Stomach smooth muscle (tissue), 2 donors: ENCODE data around the gene TTLL5.
A peak's percentile ranks its signal among the peaks of the same experiment; 100 is the strongest.

Experiments used
- H3K27ac ChIP-seq: one replicate; pipeline ENCODE4 v1.7.0; 2013; ENCODE audit warnings: mild to moderate bottlenecking, low read length, inconsistent platforms
- H3K27me3 ChIP-seq, 2 donors: one replicate each; pipeline ENCODE4 v1.7.0; 2013; ENCODE audit warnings: low read length in 2 of 2; ENCODE audit not compliant: insufficient read depth in 2 of 2, control insufficient read depth in 1 of 2
- H3K36me3 ChIP-seq, 2 donors: one replicate each; pipeline ENCODE4 v1.7.0; 2013; ENCODE audit warnings: low read length in 2 of 2; ENCODE audit not compliant: control insufficient read depth in 2 of 2, insufficient read depth in 2 of 2
- H3K4me1 ChIP-seq: one replicate; pipeline ENCODE4 v1.7.0; 2013; ENCODE audit warnings: low read length; ENCODE audit not compliant: control insufficient read depth, insufficient read depth
- H3K4me3 ChIP-seq, 2 donors: one replicate each; pipeline ENCODE4 v1.7.0; 2013; ENCODE audit warnings: low read length in 2 of 2
- H3K9ac ChIP-seq, 2 donors: one replicate each; pipeline ENCODE4 v1.7.0; 2013; ENCODE audit warnings: low read length in 2 of 2, mild to moderate bottlenecking in 1 of 2
- H3K9me3 ChIP-seq, 2 donors: one replicate each; pipeline ENCODE4 v1.7.0; 2013; ENCODE audit warnings: low read length in 2 of 2; ENCODE audit not compliant: control insufficient read depth in 2 of 2
- donor health status: healthy.
- donor health status: Pancreatic carcinoma.

The TTLL5 gene

DNA sequence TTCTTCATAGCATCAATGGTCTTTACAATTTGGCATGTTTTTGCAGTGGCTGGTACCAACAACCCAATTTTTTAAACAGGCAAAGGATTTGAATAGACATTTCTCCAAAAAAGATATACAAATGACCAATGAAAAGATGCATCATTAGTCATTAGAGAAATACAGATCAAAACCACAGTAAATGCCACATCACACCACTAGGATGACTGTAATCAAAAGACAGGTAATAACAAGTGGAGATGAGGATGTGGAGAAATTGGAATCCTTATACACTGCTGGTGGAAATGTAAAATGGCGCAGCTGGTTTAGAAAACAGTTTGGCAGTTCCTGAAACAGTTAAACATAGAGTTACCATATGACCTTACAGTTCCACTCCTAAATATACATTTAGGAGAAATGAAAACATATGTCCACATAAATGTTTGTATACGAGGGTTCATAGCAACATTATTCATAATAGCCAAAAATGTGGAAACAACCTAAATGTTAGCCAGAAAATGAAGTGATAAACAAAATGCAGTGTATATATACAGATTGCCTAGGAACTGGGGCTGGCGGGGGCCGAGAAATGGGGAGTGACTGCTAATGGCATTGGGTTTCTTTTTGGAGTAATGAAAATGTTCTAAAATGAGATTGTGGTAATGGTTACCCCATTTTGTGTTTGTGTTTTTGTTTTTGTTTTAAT lies 265.5 kb downstream of the TTLL5 start:
- no peak overlapping the region for H3K27ac ChIP-seq
- no peaks in the 10 kb centered on the region for H3K36me3 ChIP-seq
- no peaks in the 10 kb centered on the region for H3K4me1 ChIP-seq
- no peak overlapping the region for H3K4me3 ChIP-seq
- no peaks in the 10 kb centered on the region for H3K9me3 ChIP-seq
- no peak overlapping the region for H3K9ac ChIP-seq
- H3K27me3 ChIP-seq: no peaks in the 10 kb centered on the region

DNA sequence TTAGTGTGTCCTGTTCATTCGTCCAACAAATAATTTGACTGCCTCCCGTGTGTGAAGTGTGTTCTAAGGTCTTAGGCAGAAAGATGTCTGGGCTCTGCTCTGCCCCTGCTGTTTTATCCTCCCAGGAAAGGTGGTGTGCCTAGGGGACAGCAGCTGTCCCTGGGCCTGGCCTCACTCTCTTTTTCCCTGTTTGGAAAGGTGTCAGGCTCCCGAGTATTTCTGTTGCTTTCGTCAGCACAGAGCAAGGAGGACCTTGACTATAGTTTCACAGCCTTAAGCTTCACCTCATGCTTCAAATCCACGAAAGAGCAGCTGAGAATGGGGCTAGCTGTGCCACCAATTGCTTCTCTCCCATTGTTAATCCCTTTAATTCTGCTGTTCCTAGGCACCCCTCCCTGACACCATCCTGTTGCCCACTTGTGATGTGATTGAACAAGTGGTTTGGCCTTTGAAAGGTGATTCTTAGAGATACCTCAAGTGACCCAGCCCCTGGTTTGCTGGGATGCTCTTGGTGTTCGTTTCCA lies 266.6 kb downstream of the TTLL5 start:
- no peak overlapping the region for H3K27ac ChIP-seq
- no peaks in the 10 kb centered on the region for H3K36me3 ChIP-seq
- no peak overlapping the region for H3K9ac ChIP-seq
- no peaks in the 10 kb centered on the region for H3K4me1 ChIP-seq
- H3K9me3 ChIP-seq: no peaks in the 10 kb centered on the region
- no peaks in the 10 kb centered on the region for H3K27me3 ChIP-seq
- no peak overlapping the region for H3K4me3 ChIP-seq

DNA sequence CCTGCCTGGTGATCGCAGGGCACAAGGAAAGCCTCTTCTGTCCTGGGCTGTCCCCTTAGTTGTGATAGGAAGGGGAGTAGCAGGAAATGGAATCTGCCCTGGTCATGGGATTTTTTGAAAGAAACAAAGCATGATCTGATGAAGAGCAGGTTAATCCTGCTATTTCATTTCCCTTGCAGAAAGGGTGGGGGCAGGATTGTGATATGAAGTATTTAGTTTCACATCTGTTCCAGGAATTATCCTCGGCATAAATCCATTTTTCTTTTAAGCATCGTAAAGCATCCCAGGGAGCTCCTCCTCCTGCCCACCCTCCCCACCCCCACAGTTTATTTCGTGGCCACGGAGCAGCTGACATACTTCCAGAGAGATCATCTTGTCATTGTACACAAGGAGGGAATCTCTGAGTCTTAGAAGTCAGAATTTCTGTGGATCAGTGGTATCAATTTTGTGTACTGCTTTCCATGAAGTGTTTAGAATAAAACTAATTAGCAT lies 267.7 kb downstream of the TTLL5 start:
- H3K9ac ChIP-seq: no peak overlapping the region
- H3K36me3 ChIP-seq: no peaks in the 10 kb centered on the region
- no peaks in the 10 kb centered on the region for H3K4me1 ChIP-seq
- H3K4me3 ChIP-seq: peak overlapping the region in 1 of 2 donors; percentile 3
- no peak overlapping the region for H3K27ac ChIP-seq
- H3K27me3 ChIP-seq: no peaks in the 10 kb centered on the region
- H3K9me3 ChIP-seq: no peaks in the 10 kb centered on the region

DNA sequence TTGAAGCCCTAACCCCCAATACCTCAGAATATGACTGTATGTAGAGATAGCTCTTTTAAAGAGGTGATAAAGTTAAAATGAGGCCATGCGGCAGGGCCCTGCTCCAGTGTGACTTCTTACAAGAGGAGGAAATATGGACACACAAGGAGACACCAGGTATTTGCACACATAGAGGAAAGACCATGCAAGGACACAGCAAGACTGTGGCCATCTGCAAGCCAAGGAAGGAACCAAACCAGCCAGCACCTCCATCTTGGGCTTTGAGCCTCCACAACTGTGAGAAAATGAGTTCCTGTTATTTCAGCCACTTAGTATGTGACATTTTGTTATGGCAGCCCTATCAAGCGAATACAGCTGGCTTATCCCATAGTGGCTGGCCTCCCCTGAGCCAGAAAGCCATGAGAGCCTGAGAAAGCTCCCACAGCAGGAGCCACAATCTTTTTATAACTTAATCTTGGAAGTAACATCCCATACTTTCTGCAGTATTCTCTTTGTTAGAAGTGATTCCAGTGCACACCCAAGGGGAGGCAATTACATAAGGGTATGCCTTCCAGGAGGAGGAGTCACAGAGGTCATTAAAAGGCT lies 272.8 kb downstream of the TTLL5 start:
- no peak overlapping the region for H3K4me3 ChIP-seq
- H3K4me1 ChIP-seq: no peaks in the 10 kb centered on the region
- no peaks in the 10 kb centered on the region for H3K9me3 ChIP-seq
- H3K9ac ChIP-seq: no peak overlapping the region
- no peaks in the 10 kb centered on the region for H3K36me3 ChIP-seq
- H3K27ac ChIP-seq: no peak overlapping the region
- no peaks in the 10 kb centered on the region for H3K27me3 ChIP-seq

DNA sequence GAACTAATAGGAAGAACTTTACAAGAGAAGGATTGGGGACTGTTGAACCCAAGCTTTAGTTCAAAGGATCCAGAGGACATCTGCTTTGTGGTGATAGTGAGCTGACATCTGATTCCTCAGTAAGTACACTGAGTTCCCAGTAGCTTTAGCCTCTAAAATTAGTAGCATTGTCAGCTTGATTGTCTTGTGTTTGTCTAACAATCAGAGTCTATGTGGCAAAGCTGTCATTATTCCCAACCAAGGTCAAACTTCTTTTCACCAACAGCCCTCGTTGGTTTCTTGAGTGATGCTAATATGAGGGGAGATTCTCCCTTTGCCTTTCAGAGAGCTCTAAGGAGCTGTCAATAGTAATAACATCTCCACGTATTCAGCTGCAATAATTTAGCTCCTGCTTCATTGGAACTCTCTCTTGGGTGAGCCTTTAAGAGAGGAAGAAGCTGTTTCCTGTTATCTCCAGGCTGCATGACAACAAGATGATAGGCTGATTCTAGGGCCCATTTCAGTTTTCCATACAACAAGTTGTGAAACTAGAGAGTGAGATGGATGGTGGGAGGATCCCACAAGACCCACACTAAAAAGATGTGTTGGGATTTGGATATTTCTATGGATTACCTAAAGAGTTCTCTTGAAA lies 274.1 kb downstream of the TTLL5 start:
- no peak overlapping the region for H3K9ac ChIP-seq
- H3K4me3 ChIP-seq: no peak overlapping the region
- no peak overlapping the region for H3K27ac ChIP-seq
- H3K9me3 ChIP-seq: no peaks in the 10 kb centered on the region
- no peaks in the 10 kb centered on the region for H3K36me3 ChIP-seq
- H3K4me1 ChIP-seq: no peaks in the 10 kb centered on the region
- H3K27me3 ChIP-seq: no peaks in the 10 kb centered on the region

DNA sequence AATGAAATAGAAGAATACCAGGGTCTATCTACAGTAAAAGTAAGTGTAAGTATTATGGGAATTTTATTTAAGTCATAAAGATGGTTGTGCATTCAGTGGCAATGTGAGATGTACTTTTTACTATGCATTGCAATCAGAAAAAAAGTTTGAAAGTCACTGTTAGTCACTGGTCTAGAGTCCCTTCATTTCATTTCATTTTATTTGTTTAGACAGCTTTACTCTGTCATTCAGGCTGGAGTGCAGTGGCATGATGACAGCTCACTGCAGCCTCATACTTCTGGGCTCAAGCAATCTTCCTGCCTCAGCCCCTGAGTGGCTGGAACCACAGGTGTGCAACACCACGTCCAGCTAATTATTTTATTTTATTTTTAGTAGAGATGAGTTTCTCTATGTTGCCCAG lies 278.2 kb downstream of the TTLL5 start:
- H3K27me3 ChIP-seq: no peaks in the 10 kb centered on the region
- no peak overlapping the region for H3K27ac ChIP-seq
- H3K4me1 ChIP-seq: no peaks in the 10 kb centered on the region
- H3K4me3 ChIP-seq: no peak overlapping the region
- no peaks in the 10 kb centered on the region for H3K36me3 ChIP-seq
- H3K9me3 ChIP-seq: no peaks in the 10 kb centered on the region
- no peak overlapping the region for H3K9ac ChIP-seq

DNA sequence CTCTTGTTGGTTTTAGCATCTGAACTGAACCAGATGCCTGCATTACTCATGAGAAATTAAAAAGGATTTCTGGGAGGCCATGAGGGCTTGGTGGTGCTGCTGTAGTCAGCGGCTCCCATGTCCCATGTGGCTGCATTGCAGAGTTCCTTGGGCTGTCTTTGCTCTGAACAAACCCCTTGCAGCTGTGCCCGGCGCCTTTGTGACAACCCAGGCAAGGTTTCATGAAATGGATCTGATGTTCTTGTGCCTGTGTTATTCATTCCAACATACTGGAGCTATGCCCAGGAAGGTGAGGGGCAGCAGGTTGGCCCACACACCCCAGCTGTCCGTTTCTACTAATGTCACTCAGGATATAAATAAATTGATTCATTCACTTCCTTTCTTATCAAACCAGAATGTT lies 280.0 kb downstream of the TTLL5 start:
- no peak overlapping the region for H3K27ac ChIP-seq

DNA sequence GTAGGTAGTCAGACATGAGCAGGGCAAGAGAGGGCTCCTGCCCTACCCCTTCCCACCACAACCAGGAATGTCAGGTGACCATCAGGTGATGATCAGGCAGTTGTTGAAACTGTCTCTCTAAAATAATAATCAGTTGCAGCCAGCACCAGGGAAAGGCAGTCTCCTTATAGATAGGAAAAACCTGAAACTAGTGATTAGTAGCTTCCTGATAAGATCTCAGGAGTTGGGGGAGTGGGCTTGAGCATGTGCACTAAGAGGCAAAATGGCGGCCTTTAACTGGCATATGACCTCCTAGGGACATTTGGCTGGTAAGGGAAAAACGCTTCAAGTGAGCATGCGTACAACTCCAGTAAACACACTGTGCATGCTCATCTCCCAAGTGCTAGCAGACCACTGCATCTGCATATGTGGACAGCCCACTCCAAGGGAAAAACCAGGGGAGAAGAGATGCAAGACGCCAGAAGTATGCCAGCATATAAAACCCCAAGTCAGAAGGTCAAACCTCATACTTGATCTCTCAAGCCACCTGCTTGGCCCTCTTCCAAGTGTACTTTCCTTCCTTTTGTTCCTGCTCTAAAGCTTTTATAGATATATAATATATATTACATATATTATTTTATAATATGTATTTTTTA lies 283.7 kb downstream of the TTLL5 start:
- no peak overlapping the region for H3K4me3 ChIP-seq
- H3K36me3 ChIP-seq: no peaks in the 10 kb centered on the region
- no peak overlapping the region for H3K9ac ChIP-seq
- no peak overlapping the region for H3K27ac ChIP-seq
- H3K9me3 ChIP-seq: no peaks in the 10 kb centered on the region
- H3K4me1 ChIP-seq: no peaks in the 10 kb centered on the region
- H3K27me3 ChIP-seq: no peaks in the 10 kb centered on the region

More for the DNA sequence above, 280.0 kb downstream of the TTLL5 start:
- no peaks in the 10 kb centered on the region for H3K9me3 ChIP-seq
- no peaks in the 10 kb centered on the region for H3K4me1 ChIP-seq
- no peaks in the 10 kb centered on the region for H3K27me3 ChIP-seq
- no peaks in the 10 kb centered on the region for H3K36me3 ChIP-seq
- no peak overlapping the region for H3K4me3 ChIP-seq
- no peak overlapping the region for H3K9ac ChIP-seq

DNA sequence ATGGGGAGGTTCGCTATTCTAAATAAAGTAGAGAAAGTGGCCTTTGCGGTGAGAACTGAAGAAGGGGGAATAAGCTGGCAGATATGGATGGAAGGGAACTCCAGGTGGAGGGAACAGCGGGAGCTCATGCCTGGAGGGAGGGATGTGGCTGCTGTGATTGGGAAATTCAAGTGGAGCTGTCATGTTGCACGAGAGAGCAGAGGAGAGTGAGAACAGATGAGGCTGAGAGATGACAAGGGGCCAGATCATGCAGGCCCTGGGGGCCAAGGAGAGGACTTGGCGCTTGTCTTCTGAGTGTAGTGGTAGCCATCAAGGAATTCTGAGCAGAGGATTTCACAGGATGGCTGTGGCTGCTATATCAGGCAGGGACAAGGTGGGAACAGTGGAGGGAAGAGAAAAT lies 285.7 kb downstream of the TTLL5 start:
- no peaks in the 10 kb centered on the region for H3K9me3 ChIP-seq
- H3K9ac ChIP-seq: no peak overlapping the region
- no peaks in the 10 kb centered on the region for H3K27me3 ChIP-seq
- no peaks in the 10 kb centered on the region for H3K4me1 ChIP-seq
- H3K4me3 ChIP-seq: no peak overlapping the region
- H3K27ac ChIP-seq: no peak overlapping the region
- H3K36me3 ChIP-seq: no peaks in the 10 kb centered on the region

DNA sequence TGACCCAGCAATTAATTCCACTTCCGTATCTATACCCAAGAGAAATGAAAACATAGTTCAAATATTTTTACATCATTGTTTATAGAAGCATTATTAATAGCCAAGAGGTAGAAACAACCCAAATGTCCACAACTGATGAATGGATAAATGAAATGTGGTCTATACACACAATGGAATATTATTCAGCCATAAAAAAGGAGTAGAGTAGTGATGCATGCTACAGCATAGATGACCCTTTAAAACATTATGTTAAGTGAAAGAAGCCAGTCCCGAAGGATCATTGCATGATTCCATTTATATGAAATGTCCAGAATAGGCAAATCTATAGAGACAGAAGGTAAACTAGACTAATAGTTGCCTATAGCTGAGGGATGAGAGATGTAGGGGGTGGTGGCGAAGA lies 291.4 kb downstream of the TTLL5 start:
- Histone ChIP-seq H3K4me3 (no peak overlapping the region), H3K9ac (no peak overlapping the region), H3K27me3 (no peaks in the 10 kb centered on the region), H3K36me3 (peaks cover 0 to 2% of the 10 kb centered on the region in 2 donors), H3K9me3 (no peaks in the 10 kb centered on the region), H3K27ac (no peak overlapping the region), H3K4me1 (no peaks in the 10 kb centered on the region)
